Omental fat pad (tissue), 4 donors: ENCODE results near the gene ANO2. TPM values are rescaled to one million over a fixed set of nuclear protein-coding genes. Genes with fewer than 3 reads are reported as not detected.

Source experiments
- ATAC-seq: fragments of 150-250 bp; one replicate; pipeline ENCODE4 v1.9.1; 2016; ENCODE audit warnings: mild to moderate bottlenecking, moderate library complexity; ENCODE audit not compliant: low FRiP score
- DNase-seq: peaks from one replicate; pipeline ENCODE4 v3.0.0-alpha.2; 2019; ENCODE audit warnings: low spot score
- CTCF ChIP-seq, 3 donors: fragments of 450-650 bp; IDR thresholded peaks; one replicate each; pipeline ENCODE4 v1.5.1; 2016 to 2017; ENCODE audit warnings: antibody characterized with exemption in 3 of 3, mild to moderate bottlenecking in 3 of 3, moderate library complexity in 2 of 3
- total RNA-seq, 4 donors: library from RNA; depleted of rRNA; stranded (reverse); fragments of >200 nt; gene quantifications; one replicate each; pipeline ENCODE4 v1.1.0, GENCODE V29; 2016

The ANO2 gene
- total RNA-seq, 4 donors from 2014 or later: 7.0 to 95.0 (median 20.8) TPM

GRCh38 chr12:5912011-5912410 lies 33.0 kb downstream of the ANO2 start:
- ATAC-seq: no peak
- no peak for DNase-seq
- no peak for TF ChIP-seq CTCF (IDR thresholded peaks at IDR 0.05)

GRCh38 chr12:5910790-5911548 lies 34.1 kb downstream of the ANO2 start:
- ATAC-seq: no peak
- no peak for TF ChIP-seq CTCF (IDR thresholded peaks at IDR 0.05)
- no peak for DNase-seq

GRCh38 chr12:5909560-5909959 lies 35.5 kb downstream of the ANO2 start:
- no peak for TF ChIP-seq CTCF (IDR thresholded peaks at IDR 0.05)
- DNase-seq (no peak), ATAC-seq (no peak)

- ATAC-seq (no peak), DNase-seq (no peak)
- no peak for TF ChIP-seq CTCF (IDR thresholded peaks at IDR 0.05)
Measured at GRCh38 chr12:5908251-5908650, 36.8 kb downstream of the ANO2 start.

- no peak for TF ChIP-seq CTCF (IDR thresholded peaks at IDR 0.05)
- ATAC-seq (no peak), DNase-seq (no peak)
Measured at GRCh38 chr12:5907807-5908206, 37.3 kb downstream of the ANO2 start.

GRCh38 chr12:5905757-5906156 lies 39.3 kb downstream of the ANO2 start:
- DNase-seq: no peak
- ATAC-seq: no peak
- TF ChIP-seq CTCF (IDR thresholded peaks at IDR 0.05): no peak

GRCh38 chr12:5904969-5905368 lies 40.1 kb downstream of the ANO2 start:
- TF ChIP-seq CTCF (IDR thresholded peaks at IDR 0.05): no peak
- DNase-seq (no peak), ATAC-seq (no peak)
